ENCODE measurements around the gene CEACAM7. TPM values are rescaled to one million over a fixed set of nuclear protein-coding genes. Genes with fewer than 3 reads are reported as not detected.
A peak's percentile ranks its signal among the peaks of the same experiment; 100 is the strongest.

CEACAM7 gene
- total and polyA plus RNA-seq, 7 donors = 0.49 to 1,079 (median 142) TPM; not detected in 1

DNA sequence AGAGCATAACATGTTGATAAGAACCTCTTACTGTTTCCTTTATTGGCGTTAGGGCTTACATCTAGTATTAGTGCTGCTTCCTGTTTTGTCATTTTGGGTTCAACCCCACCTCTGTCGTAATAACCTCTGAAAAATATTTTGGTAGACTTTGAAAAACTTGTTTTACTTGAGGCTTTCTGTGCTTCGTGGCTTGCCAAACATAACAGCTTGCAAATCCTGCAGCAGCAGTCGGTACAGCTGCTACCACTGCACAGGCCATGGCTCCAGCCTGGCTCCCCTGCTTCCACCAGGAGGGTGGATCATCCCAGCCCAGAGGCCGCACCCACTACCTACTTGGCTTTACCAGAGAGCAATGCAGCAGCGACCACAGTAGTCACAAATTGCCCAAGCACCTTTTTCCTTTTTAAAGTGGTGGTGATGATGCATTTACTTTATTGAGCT, 49.4 kb downstream of the CEACAM7 start:
- Histone ChIP-seq H3K4me1 (no peaks in the 10 kb centered on the region), H3K27me3 (peaks cover 0 to 20% (median 9%) of the 10 kb centered on the region in 3 donors), H3K9me3 (no peaks in the 10 kb centered on the region), H3K27ac (no peak overlapping the region), H3K4me3 (no peak overlapping the region), H3K36me3 (no peaks in the 10 kb centered on the region)
- no peak for TF ChIP-seq EP300 (IDR thresholded peaks at IDR 0.05)
- TF ChIP-seq POLR2A (IDR thresholded peaks at IDR 0.05) = no peak
- TF ChIP-seq, protein P1, sequence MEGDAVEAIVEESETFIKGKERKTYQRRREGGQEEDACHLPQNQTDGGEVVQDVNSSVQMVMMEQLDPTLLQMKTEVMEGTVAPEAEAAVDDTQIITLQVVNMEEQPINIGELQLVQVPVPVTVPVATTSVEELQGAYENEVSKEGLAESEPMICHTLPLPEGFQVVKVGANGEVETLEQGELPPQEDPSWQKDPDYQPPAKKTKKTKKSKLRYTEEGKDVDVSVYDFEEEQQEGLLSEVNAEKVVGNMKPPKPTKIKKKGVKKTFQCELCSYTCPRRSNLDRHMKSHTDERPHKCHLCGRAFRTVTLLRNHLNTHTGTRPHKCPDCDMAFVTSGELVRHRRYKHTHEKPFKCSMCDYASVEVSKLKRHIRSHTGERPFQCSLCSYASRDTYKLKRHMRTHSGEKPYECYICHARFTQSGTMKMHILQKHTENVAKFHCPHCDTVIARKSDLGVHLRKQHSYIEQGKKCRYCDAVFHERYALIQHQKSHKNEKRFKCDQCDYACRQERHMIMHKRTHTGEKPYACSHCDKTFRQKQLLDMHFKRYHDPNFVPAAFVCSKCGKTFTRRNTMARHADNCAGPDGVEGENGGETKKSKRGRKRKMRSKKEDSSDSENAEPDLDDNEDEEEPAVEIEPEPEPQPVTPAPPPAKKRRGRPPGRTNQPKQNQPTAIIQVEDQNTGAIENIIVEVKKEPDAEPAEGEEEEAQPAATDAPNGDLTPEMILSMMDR (IDR thresholded peaks at IDR 0.05) = no peak
- no peak for TF ChIP-seq POLR2AphosphoS5 (IDR thresholded peaks at IDR 0.05)
- DNase-seq = no peak
- intact Hi-C loops (cut with DNase I) = no loop called here
- WGBS, 2 donors = 32 to 33% methylated on average over 6 of the region's 6 CpGs

DNA sequence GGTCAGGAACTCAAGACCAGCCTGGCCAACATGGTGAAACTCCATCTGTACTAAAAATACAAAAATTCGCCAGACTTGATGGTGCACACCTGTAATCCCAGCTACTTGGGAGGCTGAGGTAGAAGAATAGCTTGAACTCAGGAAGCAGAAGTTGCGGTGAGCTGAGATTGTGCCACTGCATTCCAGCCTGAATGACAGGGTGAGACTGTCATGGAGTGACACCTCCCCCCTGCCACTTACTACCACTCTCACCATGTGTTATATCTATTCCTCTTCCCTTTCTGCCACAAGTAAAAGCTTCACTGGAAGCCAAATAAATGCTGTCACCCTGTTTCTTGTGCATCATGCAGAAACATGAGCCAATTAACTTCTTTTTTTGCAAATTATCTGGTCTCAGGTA, 50.6 kb downstream of the CEACAM7 start:
- no peak overlapping the region for H3K27ac ChIP-seq
- intact Hi-C loops (cut with DNase I) = no loop called here
- H3K4me1 ChIP-seq = no peaks in the 10 kb centered on the region
- no peaks in the 10 kb centered on the region for H3K36me3 ChIP-seq
- no peak for DNase-seq
- TF ChIP-seq POLR2A (IDR thresholded peaks at IDR 0.05) = no peak
- no peak for TF ChIP-seq EP300 (IDR thresholded peaks at IDR 0.05)
- TF ChIP-seq, protein P1 (IDR thresholded peaks at IDR 0.05) = no peak
- no peak for TF ChIP-seq POLR2AphosphoS5 (IDR thresholded peaks at IDR 0.05)
- H3K4me3 ChIP-seq = no peak overlapping the region
- H3K9me3 ChIP-seq = no peaks in the 10 kb centered on the region
- 64 to 76% methylated on average over 2 of the region's 2 CpGs for WGBS, 2 donors
- H3K27me3 ChIP-seq = peaks cover 0 to 20% (median 9%) of the 10 kb centered on the region in 3 donors

DNA sequence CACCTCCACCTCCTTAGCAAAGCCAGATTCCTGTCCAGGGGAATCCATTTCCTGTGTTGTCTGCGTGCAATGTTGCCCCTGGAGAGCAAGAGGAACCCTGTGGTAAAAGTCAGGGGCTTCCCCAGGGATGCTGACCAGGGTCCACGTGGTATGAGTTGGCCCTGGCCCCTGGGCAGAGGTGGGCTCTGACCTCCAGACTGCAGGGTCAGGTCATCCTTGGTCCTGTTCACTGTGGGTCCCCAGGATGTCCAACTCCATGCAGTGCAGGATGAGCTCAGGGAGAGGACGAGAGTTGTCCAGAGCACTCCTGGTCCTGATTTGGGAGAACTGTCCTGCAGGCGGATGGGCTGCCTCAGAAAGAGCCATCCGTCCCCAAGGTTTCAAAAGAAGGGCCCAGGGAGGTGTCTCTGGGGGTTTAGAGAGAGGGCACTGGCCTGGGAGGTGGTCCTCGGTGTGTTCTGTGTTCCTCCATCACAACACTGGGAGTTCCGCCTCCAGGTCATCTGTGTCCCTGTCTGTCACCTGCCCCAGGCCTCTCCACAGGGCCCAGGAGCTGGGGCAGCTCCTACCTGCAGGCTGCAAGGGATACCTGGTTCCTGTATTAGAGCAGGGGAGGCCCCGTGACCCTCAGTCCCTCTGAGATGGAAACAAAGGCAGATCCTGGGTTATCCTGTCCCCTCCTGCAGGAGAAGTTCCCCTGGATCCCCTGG, 59.9 kb downstream of the CEACAM7 start:
- no peak for TF ChIP-seq EP300 (IDR thresholded peaks at IDR 0.05)
- no peak for TF ChIP-seq POLR2AphosphoS5 (IDR thresholded peaks at IDR 0.05)
- TF ChIP-seq POLR2A (IDR thresholded peaks at IDR 0.05) = no peak
- TF ChIP-seq, protein P1 (IDR thresholded peaks at IDR 0.05) = no peak
- no peak overlapping the region for H3K4me3 ChIP-seq
- H3K27me3 ChIP-seq = peaks cover 0 to 24% (median 0%) of the 10 kb centered on the region in 3 donors
- H3K36me3 ChIP-seq = no peaks in the 10 kb centered on the region
- no peak for DNase-seq
- peaks cover 0 to 5% (median under 1%) of the 10 kb centered on the region in 4 donors for H3K9me3 ChIP-seq
- peaks cover 0 to 2% (median 0%) of the 10 kb centered on the region in 4 donors for H3K4me1 ChIP-seq
- intact Hi-C loops (cut with DNase I) = no loop called here
- 65 to 75% methylated on average over 8 of the region's 8 CpGs for WGBS, 2 donors
- no peak overlapping the region for H3K27ac ChIP-seq

DNA sequence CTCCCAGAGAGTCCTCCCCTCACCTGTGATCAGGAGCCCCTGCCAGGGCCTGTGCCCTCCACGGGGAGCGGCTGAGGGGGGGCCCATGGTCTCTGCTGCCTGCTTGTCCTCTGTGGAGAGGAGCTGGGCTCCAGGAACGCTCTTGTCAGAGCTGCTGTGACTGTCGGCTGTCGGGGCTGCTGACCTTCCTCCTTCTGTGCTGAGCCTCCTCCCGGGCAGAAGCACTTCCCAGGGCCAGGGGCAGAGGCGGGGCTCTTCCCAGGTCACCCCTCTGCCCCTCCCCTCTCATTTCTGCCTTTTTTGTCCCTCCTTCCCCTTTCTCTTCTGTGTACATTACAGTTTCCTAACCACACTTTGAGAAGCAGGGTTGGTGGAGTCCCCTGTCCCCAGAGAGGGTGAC, 61.2 kb downstream of the CEACAM7 start, which contains the start of gene CEACAM4:
CEACAM4 (minus strand) TSS at position 198 of the 400 bp plus-strand sequence; CDS start at position 87, 111 bp downstream.
- H3K27ac ChIP-seq = no peak within 1 kb of the TSS
- peak in 2 of 4 donors; percentile 41 to 49 for TF ChIP-seq POLR2AphosphoS5 (IDR thresholded peaks at IDR 0.05)
- TF ChIP-seq, protein P1 (IDR thresholded peaks at IDR 0.05) = no peak
- peaks cover 0 to 2% (median 0%) of the 10 kb centered on the region in 4 donors for H3K4me1 ChIP-seq
- intact Hi-C loops (cut with DNase I) = no loop called here
- H3K9me3 ChIP-seq = peaks cover 0 to 5% (median under 1%) of the 10 kb centered on the region in 4 donors
- no peak for DNase-seq
- WGBS, 2 donors = 25 to 27% methylated on average over 7 of the region's 7 CpGs
- H3K36me3 ChIP-seq = no peaks in the 10 kb centered on the region
- H3K4me3 ChIP-seq = peak within 1 kb of the TSS in 2 of 4 donors; percentile 21 to 25
- peaks cover 0 to 24% (median 0%) of the 10 kb centered on the region in 3 donors for H3K27me3 ChIP-seq

Measured in sigmoid colon (tissue), 7 donors.